ENCODE results near the gene FOXL1.

DNA sequence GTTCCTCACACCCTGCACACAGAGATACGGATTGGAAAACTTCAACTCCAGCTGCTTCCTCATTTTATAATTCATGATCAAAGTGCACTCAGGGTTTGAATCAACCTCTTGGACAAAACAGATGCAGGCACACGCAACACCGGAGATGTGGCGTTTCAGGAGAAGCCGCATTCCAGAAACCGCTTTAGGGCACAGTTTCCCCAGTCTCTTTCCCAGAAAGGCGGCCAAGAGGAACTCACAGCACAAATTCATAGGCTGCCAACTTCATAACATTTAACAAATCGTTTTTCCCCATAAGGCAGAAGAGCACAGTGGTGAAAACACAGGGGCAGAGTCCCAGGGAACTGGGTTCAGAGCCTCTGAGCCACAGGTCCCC lies 31.7 kb upstream of the FOXL1 start:
- TF ChIP-seq, protein P1, sequence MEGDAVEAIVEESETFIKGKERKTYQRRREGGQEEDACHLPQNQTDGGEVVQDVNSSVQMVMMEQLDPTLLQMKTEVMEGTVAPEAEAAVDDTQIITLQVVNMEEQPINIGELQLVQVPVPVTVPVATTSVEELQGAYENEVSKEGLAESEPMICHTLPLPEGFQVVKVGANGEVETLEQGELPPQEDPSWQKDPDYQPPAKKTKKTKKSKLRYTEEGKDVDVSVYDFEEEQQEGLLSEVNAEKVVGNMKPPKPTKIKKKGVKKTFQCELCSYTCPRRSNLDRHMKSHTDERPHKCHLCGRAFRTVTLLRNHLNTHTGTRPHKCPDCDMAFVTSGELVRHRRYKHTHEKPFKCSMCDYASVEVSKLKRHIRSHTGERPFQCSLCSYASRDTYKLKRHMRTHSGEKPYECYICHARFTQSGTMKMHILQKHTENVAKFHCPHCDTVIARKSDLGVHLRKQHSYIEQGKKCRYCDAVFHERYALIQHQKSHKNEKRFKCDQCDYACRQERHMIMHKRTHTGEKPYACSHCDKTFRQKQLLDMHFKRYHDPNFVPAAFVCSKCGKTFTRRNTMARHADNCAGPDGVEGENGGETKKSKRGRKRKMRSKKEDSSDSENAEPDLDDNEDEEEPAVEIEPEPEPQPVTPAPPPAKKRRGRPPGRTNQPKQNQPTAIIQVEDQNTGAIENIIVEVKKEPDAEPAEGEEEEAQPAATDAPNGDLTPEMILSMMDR (IDR thresholded peaks at IDR 0.05): no peak
- TF ChIP-seq POLR2AphosphoS5 (IDR thresholded peaks at IDR 0.05): no peak
- no peak for TF ChIP-seq EP300 (IDR thresholded peaks at IDR 0.05)

Measured in suprapubic skin (tissue), 4 donors.